GM18507 (cell line): ENCODE data around the gene CYBA.
A peak's percentile ranks its signal among the peaks of the same experiment; 100 is the strongest.

Experiments
- DNase-seq: peaks from one replicate; pipeline ENCODE4 v3.0.0; 2011; ENCODE audit warnings: low read depth; ENCODE audit not compliant: insufficient read length; ENCODE audit errors: extremely low spot score
- FAIRE-seq: peaks from 2 replicates; lab custom pipeline; 2011; peaks lifted over from hg19 to GRCh38; lab: Jason Lieb, UNC

The CYBA gene

GRCh38 chr16:88649924-88650748 lies 717 bp downstream of the CYBA start:
- no peak for DNase-seq

GRCh38 chr16:88649195-88649923 lies 1.5 kb downstream of the CYBA start:
- FAIRE-seq, result peak; percentile 59
- DNase-seq, result no peak

More at GRCh38 chr16:88649924-88650748, 717 bp downstream of the CYBA start:
- FAIRE-seq, result peak; percentile 56

- no peak for FAIRE-seq
- no peak for DNase-seq
These were observed 3.4 kb downstream of the CYBA start for GRCh38 chr16:88647178-88648070.

GRCh38 chr16:88646345-88647034 lies 4.4 kb downstream of the CYBA start:
- FAIRE-seq (no peak), DNase-seq (no peak)

GRCh38 chr16:88645941-88646340 lies 4.9 kb downstream of the CYBA start:
- no peak for FAIRE-seq

GRCh38 chr16:88645455-88645854 lies 5.4 kb downstream of the CYBA start:
- FAIRE-seq (no peak), DNase-seq (no peak)

More at GRCh38 chr16:88645941-88646340, 4.9 kb downstream of the CYBA start:
- no peak for DNase-seq

- DNase-seq (no peak), FAIRE-seq (no peak)
These were observed 7.3 kb downstream of the CYBA start for GRCh38 chr16:88643644-88643932.

- DNase-seq (no peak), FAIRE-seq (no peak)
These were observed 7.8 kb downstream of the CYBA start for GRCh38 chr16:88642881-88643643.

GRCh38 chr16:88640498-88641247 lies 10.2 kb downstream of the CYBA start:
- FAIRE-seq, result no peak
- DNase-seq, result no peak

GRCh38 chr16:88640039-88640495 lies 10.8 kb downstream of the CYBA start:
- no peak for FAIRE-seq
- DNase-seq, result no peak

- no peak for DNase-seq
- no peak for FAIRE-seq
These were observed 11.4 kb downstream of the CYBA start for GRCh38 chr16:88639231-88640038.

GRCh38 chr16:88638323-88639230 lies 12.3 kb downstream of the CYBA start, which contains the start of gene IL17C:
IL17C (plus strand) TSS chr16:88638572; CDS start chr16:88638642, 70 bp downstream.
- no peak for FAIRE-seq

GRCh38 chr16:88636488-88637265 lies 14.2 kb downstream of the CYBA start:
- FAIRE-seq (no peak), DNase-seq (no peak)

More at GRCh38 chr16:88638323-88639230, 12.3 kb downstream of the CYBA start, which contains the start of gene IL17C:
- no peak for DNase-seq

GRCh38 chr16:88635671-88636319 lies 15.1 kb downstream of the CYBA start:
- DNase-seq (no peak), FAIRE-seq (no peak)
